CD4-positive, alpha-beta T cell treated with Interleukin-4 for 1 hour (primary cell): ENCODE data around the gene NEK7.
A peak's percentile ranks its signal among the peaks of the same experiment; 100 is the strongest.
"Not testable (repeated sequence)": the region's sequence is repeated elsewhere in the genome, so short reads cannot be mapped to it uniquely, and the experiment has no call there.

ENCODE experiments used
- DNase-seq, 2 donors: peaks; one replicate each; pipeline ENCODE4 v3.0.0-alpha.2; 2020 to 2022

Gene NEK7

GRCh38 chr1:198156745-198157240 lies at the start of gene NEK7:
NEK7 (plus strand) TSS chr1:198156998; CDS start chr1:198232581, 75,583 bp downstream.
- peak; percentile 50 to 55 for DNase-seq

- DNase-seq = no peak
These were observed 49.7 kb upstream of the NEK7 start for GRCh38 chr1:198107091-198107501.

- DNase-seq = no peak
These were observed 48.0 kb upstream of the NEK7 start for GRCh38 chr1:198108636-198109370.

DNA sequence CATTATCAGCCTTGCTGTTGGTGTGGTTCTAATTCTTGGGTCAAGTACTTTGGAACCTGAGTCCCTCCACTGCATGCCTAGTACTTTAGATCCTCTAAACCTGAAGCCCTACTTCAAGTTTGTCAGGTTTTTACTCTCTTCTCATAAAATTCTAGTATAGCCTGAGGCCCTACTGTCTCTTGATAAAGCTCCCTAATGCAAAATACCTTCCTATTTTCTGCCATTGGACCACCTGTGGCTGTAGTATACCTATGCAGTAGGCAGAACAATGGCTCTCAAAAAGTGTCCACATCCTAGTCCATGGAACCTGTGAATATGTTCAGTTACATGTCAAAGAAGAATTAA lies 47.5 kb upstream of the NEK7 start:
- no peak for DNase-seq

DNA sequence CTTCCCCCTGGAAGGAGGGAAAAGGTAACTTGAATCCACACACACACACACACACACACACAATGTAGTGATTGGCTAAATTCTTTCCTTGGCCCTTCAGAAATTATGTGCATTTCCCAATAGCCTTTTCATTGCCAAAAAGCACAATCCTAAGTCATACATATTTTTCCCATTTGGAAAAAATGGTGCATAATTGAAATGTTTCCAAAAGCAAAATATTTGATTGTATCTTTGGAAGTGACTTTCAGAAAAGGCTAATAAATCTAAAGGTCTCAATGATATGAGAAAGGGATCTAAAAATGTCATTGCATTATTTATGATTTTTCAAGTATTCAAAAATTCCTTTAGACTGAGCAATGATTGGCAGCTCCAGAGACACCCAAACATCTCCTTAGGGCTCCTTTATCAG lies 43.5 kb upstream of the NEK7 start:
- no peak for DNase-seq

DNA sequence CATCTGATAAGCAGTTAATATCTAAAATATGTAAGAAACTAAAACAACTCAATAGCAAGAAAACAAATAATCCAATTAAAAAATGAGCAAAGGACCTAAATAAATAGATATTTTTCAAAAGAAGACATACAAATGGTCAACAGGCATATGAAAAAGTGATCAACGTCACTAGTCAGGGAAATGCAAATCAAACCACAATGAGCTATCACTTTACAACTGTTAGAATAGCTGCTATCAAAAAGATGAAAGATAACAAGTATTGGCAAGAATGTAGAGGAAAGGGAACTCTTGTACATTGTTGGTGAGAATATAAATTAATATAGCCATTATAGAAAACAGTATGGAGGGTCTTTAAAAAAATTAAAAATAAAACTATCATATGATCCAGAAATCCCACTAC lies 40.7 kb upstream of the NEK7 start:
- DNase-seq = no peak

- DNase-seq = no peak
These were observed 40.3 kb upstream of the NEK7 start for GRCh38 chr1:198116469-198116868.

- no peak for DNase-seq
These were observed 39.5 kb upstream of the NEK7 start for GRCh38 chr1:198117267-198117666.

GRCh38 chr1:198118134-198118533 lies 38.7 kb upstream of the NEK7 start:
- DNase-seq = no peak

- DNase-seq = no peak
These were observed 36.9 kb upstream of the NEK7 start for GRCh38 chr1:198119906-198120305.

- DNase-seq = peak; percentile 16 to 25
These were observed 35.6 kb upstream of the NEK7 start for GRCh38 chr1:198121056-198121826.

DNA sequence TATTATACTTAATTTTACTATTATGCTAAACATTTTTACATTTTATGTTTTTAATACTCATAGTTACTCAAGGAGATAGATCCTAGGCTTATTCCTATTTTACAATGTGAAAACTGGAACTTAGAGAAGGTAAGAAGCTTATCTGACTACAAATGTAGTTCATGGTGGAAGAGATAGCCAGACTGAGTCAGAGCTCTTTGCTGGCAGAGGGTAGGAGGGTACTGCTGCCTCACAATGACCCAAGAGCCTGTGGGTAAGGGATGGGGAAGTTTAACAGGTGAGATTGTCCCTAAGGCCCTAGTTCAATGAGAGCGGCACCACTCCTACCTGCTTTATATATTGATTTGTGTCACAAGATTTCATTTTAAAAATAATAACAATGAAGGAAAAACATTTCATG lies 34.1 kb upstream of the NEK7 start:
- DNase-seq = no peak

DNA sequence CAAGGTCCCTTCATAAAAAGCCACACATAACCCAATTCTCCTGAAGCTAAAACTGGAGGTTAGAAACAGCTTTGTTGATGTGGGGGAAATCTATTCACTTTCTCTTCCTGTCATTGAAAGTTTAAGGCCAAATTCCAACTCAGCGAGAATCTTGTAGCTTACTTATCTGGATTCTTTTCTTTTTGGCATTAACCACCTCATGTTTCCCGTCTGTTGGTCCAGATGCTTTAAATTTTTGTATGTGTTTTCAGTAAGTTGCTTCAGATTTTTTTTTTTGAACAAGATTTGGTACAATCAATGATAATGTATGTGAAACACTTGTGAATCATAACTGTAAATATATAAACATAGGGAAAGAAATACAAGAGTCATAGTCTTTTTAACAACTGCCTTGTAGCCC lies 33.7 kb upstream of the NEK7 start:
- DNase-seq = no peak

- no peak for DNase-seq
These were observed 32.1 kb upstream of the NEK7 start for GRCh38 chr1:198124673-198125072.

DNA sequence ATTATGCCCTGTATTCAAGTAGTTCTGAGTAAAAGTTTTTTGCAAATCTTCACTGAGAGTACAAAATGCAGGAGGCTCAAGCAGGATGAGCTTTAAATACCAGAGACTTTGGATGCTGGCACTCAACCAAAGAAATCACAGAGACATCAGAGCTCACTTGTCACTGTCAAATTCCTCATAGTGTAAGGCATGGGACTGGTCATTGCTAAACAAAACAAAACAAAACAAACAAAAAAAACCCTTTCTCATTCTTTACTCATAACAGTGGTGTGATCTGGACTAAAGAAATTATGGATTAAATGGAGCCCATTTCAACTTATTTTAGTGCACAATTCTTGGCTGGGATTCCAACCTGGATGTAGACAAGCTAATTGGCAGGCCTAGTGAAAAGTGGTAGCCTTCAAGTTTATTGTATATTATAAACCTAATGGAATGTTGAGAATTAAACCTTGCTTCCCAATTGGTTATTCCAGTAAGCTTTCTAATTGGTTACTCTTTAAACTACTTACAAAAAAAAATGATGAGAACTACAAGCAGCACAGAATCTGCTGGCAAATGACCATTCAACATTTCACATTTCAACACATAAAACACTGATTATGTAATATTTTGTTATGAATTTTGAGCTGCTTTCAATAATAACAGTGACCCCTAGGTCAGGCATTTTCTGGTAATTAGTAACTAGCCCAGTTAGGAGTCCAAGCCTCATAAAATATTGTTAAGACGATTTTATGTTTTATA lies 30.6 kb upstream of the NEK7 start:
- DNase-seq = no peak

DNA sequence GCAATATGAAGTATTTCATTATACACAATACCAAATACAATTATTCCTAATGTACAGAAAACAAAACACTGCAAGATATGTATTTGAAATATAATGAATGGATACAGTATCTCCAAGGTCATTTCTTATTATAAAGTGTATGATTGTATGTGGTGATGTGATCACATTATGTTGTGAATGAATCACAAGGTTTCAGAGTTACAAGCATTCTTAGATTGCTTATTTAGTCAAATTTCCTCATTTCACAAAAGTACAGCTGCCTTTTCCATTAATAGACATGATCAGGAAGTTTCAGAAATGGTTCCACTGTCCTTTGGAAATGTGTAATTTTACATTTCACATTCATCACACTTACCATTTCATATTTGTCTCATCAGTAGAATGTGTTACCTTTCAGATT lies 28.3 kb upstream of the NEK7 start:
- DNase-seq = no peak

GRCh38 chr1:198130053-198130452 lies 26.7 kb upstream of the NEK7 start:
- DNase-seq = not testable (repeated sequence)

DNA sequence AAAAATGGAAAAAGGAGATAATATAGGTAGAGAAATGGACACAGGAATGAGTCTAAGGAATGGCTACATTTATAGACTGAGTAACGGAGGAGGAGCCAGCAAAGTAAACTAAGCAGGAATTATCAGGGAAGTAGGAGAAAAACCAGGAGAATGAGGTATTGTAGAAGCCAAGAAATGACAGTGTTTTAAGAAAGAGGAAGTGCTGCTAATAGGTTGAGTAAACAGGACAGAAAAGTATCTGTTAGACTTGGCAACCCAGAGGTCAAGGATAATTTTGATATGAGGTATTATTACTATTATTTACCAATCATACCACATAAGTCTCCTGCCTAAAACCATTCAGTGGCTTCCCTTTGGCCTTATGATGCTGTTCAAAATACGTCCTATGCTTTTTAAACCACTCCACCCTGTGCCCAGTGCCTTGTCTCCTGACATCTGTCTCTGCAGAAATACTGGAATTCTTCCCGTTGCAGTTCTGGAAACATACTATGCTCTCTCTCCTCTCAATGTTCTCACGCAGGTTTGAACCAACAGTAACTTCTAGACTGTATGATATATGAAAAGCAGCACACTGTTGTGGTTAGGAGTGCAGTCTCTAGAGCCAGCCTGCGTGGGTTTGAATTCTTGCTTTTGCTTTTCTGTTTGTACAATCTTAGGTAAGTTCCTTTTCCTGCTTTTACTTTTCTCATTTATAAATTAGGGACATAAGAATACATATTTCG lies 24.6 kb upstream of the NEK7 start:
- no peak for DNase-seq

- DNase-seq = no peak
These were observed 22.5 kb upstream of the NEK7 start for GRCh38 chr1:198134252-198134651.

DNA sequence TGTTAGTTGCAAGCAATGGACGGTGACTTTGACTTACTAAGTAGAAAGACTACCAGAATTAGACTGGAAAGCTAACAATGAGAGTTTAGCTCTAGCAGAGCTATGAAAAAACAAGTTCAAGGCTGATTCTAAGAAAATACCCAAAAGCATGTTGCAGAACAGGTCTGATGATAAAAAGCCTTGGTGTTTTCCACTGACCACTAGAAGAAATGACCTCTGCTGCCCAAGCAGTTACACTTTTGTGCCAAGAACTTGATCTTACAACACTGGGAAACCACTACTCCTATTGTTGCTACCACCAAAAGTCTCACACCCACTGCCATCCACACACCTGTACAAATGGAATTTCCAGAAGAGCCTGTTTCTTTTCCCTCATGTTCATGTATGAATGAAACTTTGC lies 21.4 kb upstream of the NEK7 start:
- no peak for DNase-seq

GRCh38 chr1:198141668-198142351 lies 15.0 kb upstream of the NEK7 start:
- DNase-seq = no peak

GRCh38 chr1:198143797-198144196 lies 13.0 kb upstream of the NEK7 start:
- no peak for DNase-seq
